Measurements from ENCODE around the gene YIF1A.
"Not testable (repeated sequence)": the region's sequence is repeated elsewhere in the genome, so short reads cannot be mapped to it uniquely, and the experiment has no call there.

Gene YIF1A

GRCh38 chr11:66329165-66329673, 40.3 kb upstream of the YIF1A start:
- no peaks in the 10 kb centered on the region for H3K9me3 Mint-ChIP-seq
- H3K36me3 Mint-ChIP-seq (ENCODE audit: low read depth), result peaks cover 27% of the 10 kb centered on the region
- peaks cover 16% of the 10 kb centered on the region for H3K4me1 Mint-ChIP-seq (ENCODE audit: low read depth)
- H3K27ac Mint-ChIP-seq, result no peak overlapping the region
- intact Hi-C loops (cut with micrococcal nuclease), result no loop called here
- H3K4me3 Mint-ChIP-seq, result no peak overlapping the region
- peaks cover 5% of the 10 kb centered on the region for H3K27me3 Mint-ChIP-seq

- no peaks in the 10 kb centered on the region for H3K9me3 Mint-ChIP-seq
- intact Hi-C loops (cut with micrococcal nuclease), result loop anchor here (1.0 kb wide), 1 partner anchor 17 kb away; no protein-coding TSS in a partner anchor
- peaks cover 5% of the 10 kb centered on the region for H3K27me3 Mint-ChIP-seq
- peaks cover 20% of the 10 kb centered on the region for H3K36me3 Mint-ChIP-seq (ENCODE audit: low read depth)
- no peak overlapping the region for H3K4me3 Mint-ChIP-seq
- peaks cover 13% of the 10 kb centered on the region for H3K4me1 Mint-ChIP-seq (ENCODE audit: low read depth)
- peak overlapping the region; percentile 30 for H3K27ac Mint-ChIP-seq
Measured at GRCh38 chr11:66328302-66329144, 39.6 kb upstream of the YIF1A start.

GRCh38 chr11:66328031-66328301, 39.0 kb upstream of the YIF1A start:
- H3K4me1 Mint-ChIP-seq (ENCODE audit: low read depth), result peaks cover 13% of the 10 kb centered on the region
- no peaks in the 10 kb centered on the region for H3K9me3 Mint-ChIP-seq
- H3K36me3 Mint-ChIP-seq (ENCODE audit: low read depth), result peaks cover 15% of the 10 kb centered on the region
- H3K27me3 Mint-ChIP-seq, result peaks cover 5% of the 10 kb centered on the region
- intact Hi-C loops (cut with micrococcal nuclease), result loop anchor here (1.0 kb wide), 1 partner anchor 17 kb away; no protein-coding TSS in a partner anchor
- no peak overlapping the region for H3K27ac Mint-ChIP-seq
- H3K4me3 Mint-ChIP-seq, result no peak overlapping the region

- peaks cover 9% of the 10 kb centered on the region for H3K36me3 Mint-ChIP-seq (ENCODE audit: low read depth)
- peaks cover 5% of the 10 kb centered on the region for H3K27me3 Mint-ChIP-seq
- intact Hi-C loops (cut with micrococcal nuclease), result loop anchor here (1.0 kb wide), 1 partner anchor 16 kb away; no protein-coding TSS in a partner anchor
- H3K4me1 Mint-ChIP-seq (ENCODE audit: low read depth), result peaks cover 13% of the 10 kb centered on the region
- no peak overlapping the region for H3K27ac Mint-ChIP-seq
- no peak overlapping the region for H3K4me3 Mint-ChIP-seq
- no peaks in the 10 kb centered on the region for H3K9me3 Mint-ChIP-seq
Measured at GRCh38 chr11:66327171-66328030, 38.5 kb upstream of the YIF1A start.

GRCh38 chr11:66326261-66327111, 37.5 kb upstream of the YIF1A start:
- H3K4me3 Mint-ChIP-seq, result no peak overlapping the region
- intact Hi-C loops (cut with micrococcal nuclease), result no loop called here
- peaks cover under 1% of the 10 kb centered on the region for H3K36me3 Mint-ChIP-seq (ENCODE audit: low read depth)
- peak overlapping the region; percentile 1 for H3K27ac Mint-ChIP-seq
- H3K4me1 Mint-ChIP-seq (ENCODE audit: low read depth), result peaks cover 13% of the 10 kb centered on the region
- H3K9me3 Mint-ChIP-seq, result no peaks in the 10 kb centered on the region
- peaks cover 5% of the 10 kb centered on the region for H3K27me3 Mint-ChIP-seq

- intact Hi-C loops (cut with micrococcal nuclease), result no loop called here
- H3K36me3 Mint-ChIP-seq (ENCODE audit: low read depth), result no peaks in the 10 kb centered on the region
- no peaks in the 10 kb centered on the region for H3K9me3 Mint-ChIP-seq
- H3K27me3 Mint-ChIP-seq, result peaks cover 6% of the 10 kb centered on the region
- H3K27ac Mint-ChIP-seq, result no peak overlapping the region
- H3K4me3 Mint-ChIP-seq, result no peak overlapping the region
- H3K4me1 Mint-ChIP-seq (ENCODE audit: low read depth), result peaks cover 13% of the 10 kb centered on the region
Measured at GRCh38 chr11:66325263-66325671, 36.3 kb upstream of the YIF1A start.

- H3K27ac Mint-ChIP-seq, result no peak overlapping the region
- H3K4me1 Mint-ChIP-seq (ENCODE audit: low read depth), result peaks cover 13% of the 10 kb centered on the region
- H3K4me3 Mint-ChIP-seq, result no peak overlapping the region
- no peaks in the 10 kb centered on the region for H3K36me3 Mint-ChIP-seq (ENCODE audit: low read depth)
- intact Hi-C loops (cut with micrococcal nuclease), result no loop called here
- H3K27me3 Mint-ChIP-seq, result peaks cover 4% of the 10 kb centered on the region
- no peaks in the 10 kb centered on the region for H3K9me3 Mint-ChIP-seq
Measured at GRCh38 chr11:66324664-66325063, 35.7 kb upstream of the YIF1A start.

- Mint-ChIP-seq H3K27me3 (peaks cover 4% of the 10 kb centered on the region), H3K36me3 (ENCODE audit: low read depth) (no peaks in the 10 kb centered on the region), H3K9me3 (no peaks in the 10 kb centered on the region), H3K4me1 (ENCODE audit: low read depth) (peaks cover 19% of the 10 kb centered on the region), H3K27ac (no peak overlapping the region), H3K4me3 (no peak overlapping the region)
- intact Hi-C loops (cut with micrococcal nuclease), result no loop called here
Measured at GRCh38 chr11:66323684-66324083, 34.7 kb upstream of the YIF1A start.

- peaks cover 22% of the 10 kb centered on the region for H3K4me1 Mint-ChIP-seq (ENCODE audit: low read depth)
- H3K27ac Mint-ChIP-seq, result no peak overlapping the region
- peaks cover 4% of the 10 kb centered on the region for H3K27me3 Mint-ChIP-seq
- intact Hi-C loops (cut with micrococcal nuclease), result no loop called here
- no peaks in the 10 kb centered on the region for H3K36me3 Mint-ChIP-seq (ENCODE audit: low read depth)
- H3K4me3 Mint-ChIP-seq, result no peak overlapping the region
- H3K9me3 Mint-ChIP-seq, result no peaks in the 10 kb centered on the region
Measured at GRCh38 chr11:66322732-66323427, 33.9 kb upstream of the YIF1A start.

- intact Hi-C loops (cut with micrococcal nuclease), result no loop called here
- no peak overlapping the region for H3K27ac Mint-ChIP-seq
- no peaks in the 10 kb centered on the region for H3K9me3 Mint-ChIP-seq
- H3K4me1 Mint-ChIP-seq (ENCODE audit: low read depth), result peaks cover 31% of the 10 kb centered on the region
- no peaks in the 10 kb centered on the region for H3K36me3 Mint-ChIP-seq (ENCODE audit: low read depth)
- H3K4me3 Mint-ChIP-seq, result no peak overlapping the region
- H3K27me3 Mint-ChIP-seq, result peaks cover 7% of the 10 kb centered on the region
Measured at GRCh38 chr11:66321606-66322005, 32.7 kb upstream of the YIF1A start.

GRCh38 chr11:66320748-66321147, 31.8 kb upstream of the YIF1A start:
- H3K4me3 Mint-ChIP-seq; H3K27ac Mint-ChIP-seq; H3K36me3 Mint-ChIP-seq (ENCODE audit: low read depth); H3K9me3 Mint-ChIP-seq; intact Hi-C loops (cut with micrococcal nuclease): not testable (repeated sequence)
- H3K4me1 Mint-ChIP-seq (ENCODE audit: low read depth), result peaks cover 27% of the 10 kb centered on the region
- peaks cover 11% of the 10 kb centered on the region for H3K27me3 Mint-ChIP-seq

GRCh38 chr11:66320289-66320688, 31.3 kb upstream of the YIF1A start:
- H3K9me3 Mint-ChIP-seq; intact Hi-C loops (cut with micrococcal nuclease); H3K4me3 Mint-ChIP-seq; H3K27ac Mint-ChIP-seq; H3K36me3 Mint-ChIP-seq (ENCODE audit: low read depth): not testable (repeated sequence)
- Mint-ChIP-seq H3K4me1 (ENCODE audit: low read depth) (peaks cover 27% of the 10 kb centered on the region), H3K27me3 (peaks cover 15% of the 10 kb centered on the region)

GRCh38 chr11:66318600-66318970, 29.6 kb upstream of the YIF1A start:
- Mint-ChIP-seq H3K36me3 (ENCODE audit: low read depth) (no peaks in the 10 kb centered on the region), H3K27me3 (peaks cover 27% of the 10 kb centered on the region), H3K4me3 (no peak overlapping the region), H3K4me1 (ENCODE audit: low read depth) (peaks cover 39% of the 10 kb centered on the region), H3K27ac (peak overlapping the region; percentile 45), H3K9me3 (no peaks in the 10 kb centered on the region)
- intact Hi-C loops (cut with micrococcal nuclease), result no loop called here

Data from dendritic cell treated with granulocyte-macrophage colony-stimulating factor and Interleukin-4, amounts not matched to agents 40 ng/mL and 50 ng/mL, for 4 days (primary cell).